HG03342 (cell line): ENCODE data around the gene CD99L2.
"Not testable (repeated sequence)": the region's sequence is repeated elsewhere in the genome, so short reads cannot be mapped to it uniquely, and the experiment has no call there.

ENCODE experiments used
- ATAC-seq: cut with Tn5 transposase; IDR thresholded peaks from one replicate; pipeline ENCODE4 v1.9.1; 2021; ENCODE audit warnings: mild to moderate bottlenecking, moderate library complexity; ENCODE audit not compliant: unreplicated experiment

The CD99L2 gene

DNA sequence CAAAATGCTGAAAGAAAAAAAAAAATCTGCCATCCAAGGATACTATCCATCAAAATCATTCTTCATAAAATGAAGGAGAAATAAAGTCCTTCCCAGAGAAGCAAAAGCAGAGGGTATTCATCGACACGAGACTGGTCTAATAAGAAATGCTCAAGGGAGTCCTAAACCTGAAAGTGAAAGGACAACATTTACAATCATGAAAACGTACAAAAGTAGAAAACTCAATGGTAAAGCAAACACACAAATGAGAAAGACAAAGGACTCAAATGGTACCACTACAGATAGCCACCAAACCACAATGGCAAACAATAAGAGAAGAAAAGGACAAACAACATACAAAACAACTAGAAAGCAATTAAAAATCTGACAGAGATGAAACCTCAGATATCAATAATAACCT, 41.0 kb downstream of the CD99L2 start:
- no peak for ATAC-seq

DNA sequence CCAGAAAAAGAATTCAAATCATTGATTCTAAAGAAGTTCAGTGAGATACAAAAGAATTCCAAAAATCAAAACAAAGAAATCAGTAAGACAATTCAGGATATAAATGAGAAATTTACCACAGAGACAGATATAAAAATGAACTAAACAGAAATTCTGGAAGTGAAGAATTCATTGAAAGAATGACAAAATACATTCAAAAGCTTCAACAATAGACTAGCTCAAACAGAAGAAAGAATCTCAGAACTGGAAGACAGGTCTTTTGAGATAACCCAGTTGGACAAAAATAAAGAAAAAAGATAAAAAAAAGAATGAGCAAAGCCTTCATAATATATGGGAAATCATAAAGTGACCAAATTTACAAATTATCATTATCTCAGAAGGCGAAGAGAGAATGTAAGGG, 41.7 kb downstream of the CD99L2 start:
- no peak for ATAC-seq

- ATAC-seq = no peak
Measured at GRCh38 chrX:150856101-150856500, 42.4 kb downstream of the CD99L2 start.

GRCh38 chrX:150854856-150855255, 43.6 kb downstream of the CD99L2 start:
- ATAC-seq = no peak

- no peak for ATAC-seq
Measured at GRCh38 chrX:150849996-150850720, 48.3 kb downstream of the CD99L2 start.

- ATAC-seq = peak; percentile 76
Measured at GRCh38 chrX:150849486-150849885, 49.0 kb downstream of the CD99L2 start.

- ATAC-seq = no peak
Measured at GRCh38 chrX:150848914-150849365, 49.5 kb downstream of the CD99L2 start.

- no peak for ATAC-seq
Measured at GRCh38 chrX:150847088-150847487, 51.4 kb downstream of the CD99L2 start.

GRCh38 chrX:150846130-150846529, 52.3 kb downstream of the CD99L2 start:
- ATAC-seq = no peak

- ATAC-seq = no peak
Measured at GRCh38 chrX:150845091-150845490, 53.4 kb downstream of the CD99L2 start.

- no peak for ATAC-seq
Measured at GRCh38 chrX:150844016-150844415, 54.5 kb downstream of the CD99L2 start.

GRCh38 chrX:150842198-150842685, 56.2 kb downstream of the CD99L2 start:
- ATAC-seq = no peak

- ATAC-seq = no peak
Measured at GRCh38 chrX:150841456-150842197, 56.8 kb downstream of the CD99L2 start.

DNA sequence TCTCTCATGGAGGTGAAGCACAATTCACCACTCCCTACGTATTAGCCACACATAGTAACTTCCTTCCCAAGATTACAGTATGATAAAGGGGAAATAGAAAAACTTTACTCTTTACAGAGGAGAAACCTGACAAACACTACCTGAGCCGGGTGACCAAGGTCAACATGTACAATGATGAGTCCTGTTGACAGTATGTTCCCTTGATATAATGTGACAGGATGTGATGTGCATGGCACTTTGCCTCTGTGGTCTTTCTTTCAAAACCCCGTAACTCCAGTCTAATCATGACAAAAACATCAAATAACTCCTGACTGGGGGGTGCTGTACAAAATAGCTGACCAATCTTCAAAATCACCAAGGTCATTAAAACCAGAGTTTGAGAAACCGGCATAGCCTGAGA, 60.6 kb downstream of the CD99L2 start:
- ATAC-seq = no peak

DNA sequence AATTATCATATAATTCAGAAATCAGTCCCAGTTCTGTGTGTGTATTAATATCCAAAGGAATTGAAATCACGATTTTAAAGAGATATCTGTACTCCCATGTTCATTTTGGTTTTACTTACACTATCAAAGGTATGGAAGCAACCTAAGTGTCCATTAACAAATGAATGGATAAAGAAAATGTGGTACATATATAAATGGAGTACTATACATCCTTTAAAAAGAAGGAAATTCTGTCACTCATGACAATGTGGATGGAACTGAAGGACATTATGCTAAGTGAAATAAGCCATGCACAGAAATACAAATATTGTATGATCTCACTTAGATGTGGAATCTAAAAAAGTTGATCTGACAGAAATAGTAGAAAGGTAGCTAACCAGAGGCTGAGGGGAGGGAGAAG, 63.8 kb downstream of the CD99L2 start:
- ATAC-seq = no peak

- ATAC-seq = no peak
Measured at GRCh38 chrX:150833454-150834056, 64.9 kb downstream of the CD99L2 start.

GRCh38 chrX:150831863-150832262, 66.6 kb downstream of the CD99L2 start:
- no peak for ATAC-seq

- no peak for ATAC-seq
Measured at GRCh38 chrX:150828785-150829184, 69.7 kb downstream of the CD99L2 start.

DNA sequence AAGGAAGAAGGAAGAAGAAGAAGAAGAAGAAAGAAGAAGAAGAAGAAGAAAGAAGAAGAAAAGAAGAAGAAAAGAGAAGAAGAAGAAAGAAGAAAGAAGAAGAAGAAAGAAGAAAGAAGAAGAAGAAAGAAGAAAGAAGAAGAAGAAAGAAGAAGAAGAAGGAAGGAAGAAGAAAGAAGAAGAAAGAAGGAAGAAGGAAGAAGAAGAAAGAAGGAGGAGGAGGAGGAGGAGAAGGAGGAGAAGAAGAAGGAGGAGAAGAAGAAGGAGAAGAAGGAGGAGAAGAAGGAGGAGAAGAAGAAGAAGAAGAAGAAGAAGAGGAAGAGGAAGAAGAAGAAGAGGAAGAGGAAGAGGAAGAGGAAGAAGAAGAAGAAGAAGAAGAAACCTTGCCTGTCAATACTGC, 74.1 kb downstream of the CD99L2 start:
- not testable (repeated sequence) for ATAC-seq

DNA sequence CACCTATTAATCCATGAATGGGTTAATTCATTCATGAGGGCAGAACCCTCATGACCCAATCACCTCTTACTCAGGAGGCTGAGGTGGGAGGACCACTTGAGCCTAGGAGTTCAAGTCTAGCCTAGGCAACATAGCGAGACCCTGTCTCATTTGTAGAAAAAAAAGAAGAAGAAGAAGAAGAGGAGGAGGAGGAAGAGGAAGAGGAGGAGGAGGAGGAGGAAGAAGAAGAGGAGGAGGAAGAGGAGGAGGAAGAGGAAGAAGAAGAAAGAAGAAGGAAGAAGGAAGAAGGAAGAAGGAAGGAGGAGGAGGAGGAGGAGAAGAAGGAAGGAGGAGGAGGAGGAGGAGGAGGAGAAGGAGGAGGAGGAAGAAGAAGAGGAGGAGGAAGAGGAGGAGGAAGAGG, 74.6 kb downstream of the CD99L2 start:
- not testable (repeated sequence) for ATAC-seq

DNA sequence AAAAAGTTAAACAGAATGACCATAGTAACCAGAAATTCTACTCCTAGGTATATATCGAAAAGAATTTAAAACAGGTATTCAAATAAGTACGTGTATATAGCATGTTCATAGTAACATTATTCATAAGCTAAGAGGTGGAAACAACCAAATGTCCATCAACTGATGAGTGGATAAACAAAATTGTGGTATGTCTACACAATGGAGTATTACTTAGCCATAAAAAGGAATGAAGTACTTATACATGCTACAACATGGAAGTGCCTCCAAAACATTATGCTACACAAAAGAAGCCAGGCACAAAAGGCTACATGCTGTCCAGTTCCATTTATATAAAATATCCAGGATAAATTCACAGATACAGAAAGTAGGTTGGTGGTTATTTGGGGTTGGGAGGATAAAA, 76.5 kb downstream of the CD99L2 start:
- ATAC-seq = no peak

DNA sequence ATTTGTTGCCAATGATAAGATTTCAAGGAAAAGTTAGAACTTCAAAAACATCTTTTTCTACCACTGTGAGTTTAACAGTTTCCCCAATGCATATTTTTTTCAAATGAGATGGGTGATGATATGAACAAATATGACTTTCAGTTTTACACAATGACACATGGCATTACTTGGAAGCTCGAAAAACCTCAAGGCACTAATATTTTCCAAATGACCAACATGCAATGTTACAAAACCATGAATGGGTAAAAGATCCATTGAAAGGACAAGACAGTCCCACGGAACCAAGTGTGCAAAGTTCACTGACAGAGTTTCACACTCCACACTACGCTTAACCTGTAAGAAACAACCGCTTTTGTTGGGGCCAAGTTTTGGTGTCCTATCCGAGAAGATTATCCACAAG, 84.5 kb downstream of the CD99L2 start:
- ATAC-seq = no peak
